ENCODE results near the gene ABCB4.

Gene ABCB4

DNA sequence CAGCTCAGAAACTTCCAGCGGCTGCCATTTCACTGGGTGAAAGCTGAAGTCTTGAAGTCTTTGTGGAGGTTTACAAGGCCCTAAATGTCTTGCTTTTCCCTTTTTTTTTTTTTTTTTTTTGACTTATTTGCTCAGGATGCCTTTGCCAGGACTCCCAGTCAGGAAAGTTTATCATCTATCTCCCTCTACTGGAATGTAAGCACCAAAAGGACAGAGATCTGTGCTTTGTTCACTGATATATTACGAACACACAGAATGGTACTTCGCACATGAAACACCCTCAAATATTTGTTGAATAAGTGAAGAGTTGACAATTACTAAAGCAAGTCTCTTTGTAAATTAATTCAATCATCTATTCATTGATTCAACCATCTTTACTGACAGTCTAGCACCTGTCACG, 23.2 kb downstream of the ABCB4 start:
- no peak for DNase-seq (ENCODE audit: low read depth, low spot score)
- no peak overlapping the region for H3K4me3 ChIP-seq (ENCODE audit: low read depth, low read length)
- in situ Hi-C loops (cut with HindIII; ENCODE audit: low sequenced_read_pairs), result no loop called here
- TF ChIP-seq, protein P1, sequence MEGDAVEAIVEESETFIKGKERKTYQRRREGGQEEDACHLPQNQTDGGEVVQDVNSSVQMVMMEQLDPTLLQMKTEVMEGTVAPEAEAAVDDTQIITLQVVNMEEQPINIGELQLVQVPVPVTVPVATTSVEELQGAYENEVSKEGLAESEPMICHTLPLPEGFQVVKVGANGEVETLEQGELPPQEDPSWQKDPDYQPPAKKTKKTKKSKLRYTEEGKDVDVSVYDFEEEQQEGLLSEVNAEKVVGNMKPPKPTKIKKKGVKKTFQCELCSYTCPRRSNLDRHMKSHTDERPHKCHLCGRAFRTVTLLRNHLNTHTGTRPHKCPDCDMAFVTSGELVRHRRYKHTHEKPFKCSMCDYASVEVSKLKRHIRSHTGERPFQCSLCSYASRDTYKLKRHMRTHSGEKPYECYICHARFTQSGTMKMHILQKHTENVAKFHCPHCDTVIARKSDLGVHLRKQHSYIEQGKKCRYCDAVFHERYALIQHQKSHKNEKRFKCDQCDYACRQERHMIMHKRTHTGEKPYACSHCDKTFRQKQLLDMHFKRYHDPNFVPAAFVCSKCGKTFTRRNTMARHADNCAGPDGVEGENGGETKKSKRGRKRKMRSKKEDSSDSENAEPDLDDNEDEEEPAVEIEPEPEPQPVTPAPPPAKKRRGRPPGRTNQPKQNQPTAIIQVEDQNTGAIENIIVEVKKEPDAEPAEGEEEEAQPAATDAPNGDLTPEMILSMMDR (IDR thresholded peaks at IDR 0.05; ENCODE audit: low read depth, low read length), result no peak

DNA sequence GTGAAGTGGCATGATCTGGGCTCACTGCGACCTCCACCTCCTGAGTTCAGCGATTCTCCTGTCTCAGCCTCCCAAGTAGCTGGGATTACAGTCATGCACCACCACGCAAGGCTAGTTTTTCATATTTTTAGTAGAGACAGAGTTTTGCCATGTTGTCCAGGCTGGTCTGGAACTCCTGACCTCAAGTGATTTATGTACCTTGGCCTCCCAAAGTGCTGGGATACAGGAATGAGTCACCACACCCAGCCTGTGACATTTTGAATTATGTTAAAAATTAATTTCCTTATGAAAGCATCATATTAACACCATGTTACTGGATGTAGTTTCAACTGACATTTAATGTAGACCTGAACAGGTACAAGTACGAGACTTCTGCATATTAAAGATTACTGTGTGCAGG, 24.3 kb downstream of the ABCB4 start:
- H3K4me3 ChIP-seq (ENCODE audit: low read depth, low read length), result no peak overlapping the region
- DNase-seq (ENCODE audit: low read depth, low spot score), result no peak
- TF ChIP-seq, protein P1 (IDR thresholded peaks at IDR 0.05; ENCODE audit: low read depth, low read length), result no peak
- in situ Hi-C loops (cut with HindIII; ENCODE audit: low sequenced_read_pairs), result no loop called here

DNA sequence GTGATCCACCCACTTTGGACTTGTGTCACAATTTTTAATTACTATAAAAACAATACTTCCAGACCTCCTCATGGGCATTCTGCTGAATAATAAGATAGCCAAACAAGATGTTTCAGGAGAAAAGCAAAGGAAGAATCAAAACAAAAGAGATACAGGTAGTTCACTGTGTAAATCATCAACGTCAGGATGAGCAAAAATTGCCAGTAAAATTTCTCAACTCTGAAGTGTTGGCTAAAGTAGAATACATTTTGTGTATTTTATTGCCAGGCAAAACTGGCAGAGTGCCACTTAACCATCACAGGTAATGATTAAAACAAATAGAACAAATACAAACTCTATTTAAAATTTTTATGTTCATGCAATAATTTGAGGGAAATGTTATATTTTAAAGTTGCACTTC, 24.8 kb downstream of the ABCB4 start:
- TF ChIP-seq, protein P1 (IDR thresholded peaks at IDR 0.05; ENCODE audit: low read depth, low read length), result no peak
- H3K4me3 ChIP-seq (ENCODE audit: low read depth, low read length), result no peak overlapping the region
- in situ Hi-C loops (cut with HindIII; ENCODE audit: low sequenced_read_pairs), result no loop called here
- DNase-seq (ENCODE audit: low read depth, low spot score), result no peak

DNA sequence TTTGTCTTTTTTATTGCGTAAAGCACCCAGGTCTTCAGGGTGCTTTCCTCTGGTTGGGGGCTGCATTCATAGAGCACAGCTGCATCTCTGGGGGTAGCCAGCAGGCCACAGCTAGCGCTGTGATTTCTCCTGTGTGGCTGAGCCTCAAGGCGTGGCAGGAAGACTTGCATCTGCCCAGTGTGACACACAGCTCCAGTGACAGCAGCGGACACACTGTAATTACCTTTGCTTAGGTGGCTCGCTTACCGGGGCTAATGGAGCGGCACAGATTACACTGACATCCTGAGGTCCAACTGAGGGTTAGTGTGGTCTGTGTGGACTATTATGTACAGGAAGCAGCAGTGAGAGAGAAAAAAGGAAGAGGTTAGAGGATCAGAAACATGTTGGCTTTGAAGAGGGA, 27.1 kb downstream of the ABCB4 start:
- TF ChIP-seq, protein P1 (IDR thresholded peaks at IDR 0.05; ENCODE audit: low read depth, low read length), result no peak
- no peak overlapping the region for H3K4me3 ChIP-seq (ENCODE audit: low read depth, low read length)

DNA sequence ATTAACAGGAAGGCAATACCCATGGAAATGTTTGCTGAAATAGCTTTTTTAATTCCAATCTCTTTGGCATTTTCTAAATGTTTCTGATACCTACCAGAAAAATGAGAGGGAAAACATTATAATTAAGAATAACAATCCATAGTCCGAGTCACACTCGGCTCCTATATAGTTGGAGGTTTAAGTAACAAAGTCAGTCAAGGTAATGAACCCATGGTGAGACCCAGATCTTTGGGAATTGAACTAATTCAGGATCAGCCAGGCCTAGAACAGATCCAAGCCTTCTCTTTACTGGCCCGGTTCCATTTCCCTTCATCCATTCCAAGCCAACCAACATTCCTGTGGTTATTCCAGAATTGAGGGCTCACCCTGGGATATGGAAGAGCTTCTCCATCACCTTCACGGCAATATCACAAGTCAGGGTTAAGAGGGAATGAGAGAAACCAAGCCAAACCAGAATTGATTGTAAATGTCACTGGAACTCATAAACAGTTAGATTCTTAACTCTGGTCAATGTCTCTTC, 28.3 kb downstream of the ABCB4 start:
- H3K4me3 ChIP-seq (ENCODE audit: low read depth, low read length), result no peak overlapping the region
- in situ Hi-C loops (cut with HindIII; ENCODE audit: low sequenced_read_pairs), result no loop called here
- peak; percentile 5 for DNase-seq (ENCODE audit: low read depth, low spot score)
- TF ChIP-seq, protein P1 (IDR thresholded peaks at IDR 0.05; ENCODE audit: low read depth, low read length), result no peak

More for the DNA sequence above, 27.1 kb downstream of the ABCB4 start:
- no peak for DNase-seq (ENCODE audit: low read depth, low spot score)
- in situ Hi-C loops (cut with HindIII; ENCODE audit: low sequenced_read_pairs), result no loop called here

DNA sequence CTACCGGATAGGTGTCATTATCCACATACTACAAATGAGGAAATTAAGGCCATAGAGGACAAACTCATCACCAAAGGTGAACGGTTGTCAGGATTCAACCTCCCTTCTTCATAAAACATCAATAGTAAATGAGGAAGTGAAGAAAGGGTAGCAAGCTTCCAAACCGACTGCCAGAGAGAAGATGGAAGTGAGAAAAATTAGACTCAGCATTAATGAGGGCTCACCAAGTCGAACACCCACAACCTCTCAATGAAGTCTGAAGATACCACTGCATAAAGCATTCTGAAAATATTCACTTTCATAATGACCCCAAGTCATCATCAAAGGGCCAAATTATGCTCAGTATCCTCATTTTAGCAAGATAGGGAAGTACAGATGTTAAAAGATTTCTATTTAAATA, 29.6 kb downstream of the ABCB4 start:
- TF ChIP-seq, protein P1 (IDR thresholded peaks at IDR 0.05; ENCODE audit: low read depth, low read length), result no peak
- in situ Hi-C loops (cut with HindIII; ENCODE audit: low sequenced_read_pairs), result no loop called here
- DNase-seq (ENCODE audit: low read depth, low spot score), result no peak
- H3K4me3 ChIP-seq (ENCODE audit: low read depth, low read length), result no peak overlapping the region

DNA sequence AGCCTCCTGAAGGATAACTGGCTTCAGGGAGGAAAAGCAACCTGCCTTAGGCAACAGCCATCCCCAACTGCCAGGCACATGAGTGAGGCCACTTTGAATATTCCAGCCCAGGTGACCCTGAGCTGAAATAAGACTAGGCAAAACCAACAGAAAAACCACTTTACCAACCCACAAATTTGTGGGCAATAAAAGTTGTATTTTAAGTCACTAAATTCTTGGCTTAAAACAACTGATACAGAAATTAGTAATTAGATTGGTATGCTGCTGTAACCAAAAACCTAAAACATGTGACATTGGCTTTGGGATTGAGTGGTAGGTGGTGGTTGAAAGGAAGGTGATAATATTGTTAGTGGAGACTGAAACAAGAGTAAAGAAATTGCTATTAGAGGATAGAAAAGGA, 39.9 kb downstream of the ABCB4 start:
- in situ Hi-C loops (cut with HindIII; ENCODE audit: low sequenced_read_pairs), result no loop called here
- no peak overlapping the region for H3K4me3 ChIP-seq (ENCODE audit: low read depth, low read length)
- peak; percentile 56 for DNase-seq (ENCODE audit: low read depth, low spot score)

More for the DNA sequence above, 39.9 kb downstream of the ABCB4 start:
- TF ChIP-seq, protein P1 (IDR thresholded peaks at IDR 0.05; ENCODE audit: low read depth, low read length), result no peak

Measured in astrocyte of the spinal cord (primary cell).